ENCODE measurements around the gene RIC8B.

DNA sequence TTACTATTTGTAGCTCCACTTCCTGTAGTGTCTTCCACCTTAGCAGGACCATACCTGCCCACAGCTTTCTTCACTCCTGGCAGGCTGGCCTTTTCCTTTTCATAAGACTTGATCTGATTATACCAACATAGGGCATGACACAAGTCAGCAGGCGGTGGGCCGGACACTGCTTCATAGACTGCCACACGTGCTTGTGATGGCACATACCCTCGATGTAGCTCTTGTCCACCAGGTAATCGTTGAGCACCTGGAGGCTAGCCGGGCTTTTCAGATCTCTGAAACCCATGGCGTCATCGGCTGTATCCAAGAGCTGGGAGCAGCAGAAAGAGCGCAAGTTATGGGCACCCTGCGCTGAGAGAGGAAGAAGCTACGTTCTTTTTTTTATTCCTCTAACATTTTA is 127.6 kb downstream of the RIC8B start:
- TF ChIP-seq, protein P1, sequence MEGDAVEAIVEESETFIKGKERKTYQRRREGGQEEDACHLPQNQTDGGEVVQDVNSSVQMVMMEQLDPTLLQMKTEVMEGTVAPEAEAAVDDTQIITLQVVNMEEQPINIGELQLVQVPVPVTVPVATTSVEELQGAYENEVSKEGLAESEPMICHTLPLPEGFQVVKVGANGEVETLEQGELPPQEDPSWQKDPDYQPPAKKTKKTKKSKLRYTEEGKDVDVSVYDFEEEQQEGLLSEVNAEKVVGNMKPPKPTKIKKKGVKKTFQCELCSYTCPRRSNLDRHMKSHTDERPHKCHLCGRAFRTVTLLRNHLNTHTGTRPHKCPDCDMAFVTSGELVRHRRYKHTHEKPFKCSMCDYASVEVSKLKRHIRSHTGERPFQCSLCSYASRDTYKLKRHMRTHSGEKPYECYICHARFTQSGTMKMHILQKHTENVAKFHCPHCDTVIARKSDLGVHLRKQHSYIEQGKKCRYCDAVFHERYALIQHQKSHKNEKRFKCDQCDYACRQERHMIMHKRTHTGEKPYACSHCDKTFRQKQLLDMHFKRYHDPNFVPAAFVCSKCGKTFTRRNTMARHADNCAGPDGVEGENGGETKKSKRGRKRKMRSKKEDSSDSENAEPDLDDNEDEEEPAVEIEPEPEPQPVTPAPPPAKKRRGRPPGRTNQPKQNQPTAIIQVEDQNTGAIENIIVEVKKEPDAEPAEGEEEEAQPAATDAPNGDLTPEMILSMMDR (IDR thresholded peaks at IDR 0.05), result no peak
- TF ChIP-seq POLR2AphosphoS5 (IDR thresholded peaks at IDR 0.05) (no peak), EP300 (IDR thresholded peaks at IDR 0.05; ENCODE audit: low read depth) (no peak)

All from transverse colon (tissue), 4 donors.